Parathyroid adenoma (tissue), 2 donors: Measurements from ENCODE around the gene IL1RAPL2.

Experiments used
- H2AFZ ChIP-seq: fragments of 300-600 bp; sonication (generic); one replicate; pipeline ENCODE4 v1.7.0; 2017; ENCODE audit warnings: antibody characterized with exemption, mild to moderate bottlenecking
- H3K27ac ChIP-seq: fragments of 300-600 bp; sonication (generic); one replicate; pipeline ENCODE4 v1.7.0; 2017
- H3K27me3 ChIP-seq: fragments of 300-600 bp; sonication (generic); one replicate; pipeline ENCODE4 v1.7.0; 2017; ENCODE audit warnings: low read length; ENCODE audit not compliant: control insufficient read depth, insufficient read depth
- H3K36me3 ChIP-seq: fragments of 300-600 bp; sonication (generic); one replicate; pipeline ENCODE4 v1.7.0; 2017; ENCODE audit warnings: low read length; ENCODE audit not compliant: control insufficient read depth, insufficient read depth
- H3K4me1 ChIP-seq: fragments of 300-600 bp; sonication (generic); one replicate; pipeline ENCODE4 v1.7.0; 2017; ENCODE audit warnings: control low read depth
- H3K4me2 ChIP-seq: fragments of 300-600 bp; sonication (generic); one replicate; pipeline ENCODE4 v1.7.0; 2017; ENCODE audit warnings: low read length
- H3K4me3 ChIP-seq: fragments of 300-600 bp; sonication (generic); one replicate; pipeline ENCODE4 v1.7.0; 2017; ENCODE audit warnings: low read depth, low read length
- H3K79me2 ChIP-seq: fragments of 300-600 bp; sonication (generic); one replicate; pipeline ENCODE4 v1.7.0; 2017; ENCODE audit warnings: control low read depth
- H3K9ac ChIP-seq: fragments of 300-600 bp; sonication (generic); one replicate; pipeline ENCODE4 v1.7.0; 2017; ENCODE audit warnings: mild to moderate bottlenecking
- H3K9me3 ChIP-seq: fragments of 300-600 bp; sonication (generic); one replicate; pipeline ENCODE4 v1.7.0; 2017; ENCODE audit warnings: low read length; ENCODE audit not compliant: control insufficient read depth
- CTCF ChIP-seq: fragments of 300-600 bp; sonication (generic); IDR thresholded peaks from one replicate; pipeline ENCODE4 v1.7.0; 2017; ENCODE audit warnings: antibody characterized with exemption, mild to moderate bottlenecking
- donor health status: primary hyperparathyroidism.

Gene IL1RAPL2

GRCh38 chrX:104564335-104564734 is 1.7 kb upstream of the IL1RAPL2 start:
- Histone ChIP-seq H3K9ac (no peak overlapping the region), H3K27me3 (no peaks in the 10 kb centered on the region)
- no peak for TF ChIP-seq CTCF

DNA sequence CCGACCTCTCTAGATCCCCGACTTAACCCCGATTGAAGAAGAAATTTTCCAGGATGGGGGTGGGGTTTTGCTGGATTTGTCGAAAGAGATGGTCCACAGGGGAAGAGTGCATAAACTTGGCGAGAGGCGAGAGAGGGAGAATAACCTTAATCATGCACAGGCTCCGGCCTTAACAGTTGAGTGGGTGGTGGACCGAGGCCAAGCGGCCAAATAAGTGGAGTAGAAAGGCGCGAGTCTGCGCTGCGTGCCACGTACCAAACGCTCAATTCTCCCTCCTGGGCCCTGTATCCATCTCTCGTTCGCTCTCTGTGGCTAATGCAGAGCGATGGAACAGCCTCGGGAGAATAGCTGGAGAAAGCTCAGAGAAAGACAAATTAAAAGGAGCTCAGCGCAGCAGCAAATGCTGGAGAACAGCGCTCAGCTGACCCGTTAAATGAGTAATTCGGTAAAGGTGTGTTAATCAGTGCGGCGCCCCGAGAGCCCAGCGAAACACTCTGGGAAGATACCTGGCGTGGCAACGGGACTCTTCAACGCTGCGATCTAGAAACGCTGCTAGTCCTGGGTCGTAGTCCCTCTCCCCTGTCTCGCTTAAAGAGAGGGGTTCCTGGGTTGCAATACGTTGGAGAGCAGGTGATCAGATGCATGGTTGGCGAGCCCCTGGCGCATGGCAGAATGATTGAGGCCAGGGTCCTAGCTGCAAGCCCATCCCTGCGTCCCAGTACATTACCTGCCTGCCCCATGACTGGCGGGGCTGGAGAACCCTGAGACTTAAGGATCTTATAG is 887 bp upstream of the IL1RAPL2 start:
- no peak overlapping the region for H2AFZ ChIP-seq
- no peak overlapping the region for H3K9ac ChIP-seq
- H3K4me2 ChIP-seq = no peak overlapping the region
- no peaks in the 10 kb centered on the region for H3K36me3 ChIP-seq
- no peak overlapping the region for H3K27ac ChIP-seq
- no peaks in the 10 kb centered on the region for H3K27me3 ChIP-seq
- TF ChIP-seq CTCF = no peak
- H3K4me1 ChIP-seq = no peaks in the 10 kb centered on the region
- no peaks in the 10 kb centered on the region for H3K9me3 ChIP-seq
- H3K79me2 ChIP-seq = no peaks in the 10 kb centered on the region
- H3K4me3 ChIP-seq = no peak overlapping the region

More at GRCh38 chrX:104564335-104564734, 1.7 kb upstream of the IL1RAPL2 start:
- H3K36me3 ChIP-seq = no peaks in the 10 kb centered on the region
- no peaks in the 10 kb centered on the region for H3K79me2 ChIP-seq
- H3K9me3 ChIP-seq = no peaks in the 10 kb centered on the region
- H2AFZ ChIP-seq = no peak overlapping the region
- no peak overlapping the region for H3K27ac ChIP-seq
- no peak overlapping the region for H3K4me2 ChIP-seq
- no peak overlapping the region for H3K4me3 ChIP-seq
- no peaks in the 10 kb centered on the region for H3K4me1 ChIP-seq

GRCh38 chrX:104566681-104567501 is 892 bp downstream of the IL1RAPL2 start:
- Histone ChIP-seq H2AFZ (no peak overlapping the region), H3K9ac (no peak overlapping the region), H3K4me2 (peak overlapping the region; percentile 47), H3K9me3 (no peaks in the 10 kb centered on the region), H3K4me3 (no peak overlapping the region), H3K27ac (no peak overlapping the region), H3K36me3 (no peaks in the 10 kb centered on the region), H3K4me1 (no peaks in the 10 kb centered on the region), H3K27me3 (no peaks in the 10 kb centered on the region), H3K79me2 (no peaks in the 10 kb centered on the region)
- TF ChIP-seq CTCF = no peak

DNA sequence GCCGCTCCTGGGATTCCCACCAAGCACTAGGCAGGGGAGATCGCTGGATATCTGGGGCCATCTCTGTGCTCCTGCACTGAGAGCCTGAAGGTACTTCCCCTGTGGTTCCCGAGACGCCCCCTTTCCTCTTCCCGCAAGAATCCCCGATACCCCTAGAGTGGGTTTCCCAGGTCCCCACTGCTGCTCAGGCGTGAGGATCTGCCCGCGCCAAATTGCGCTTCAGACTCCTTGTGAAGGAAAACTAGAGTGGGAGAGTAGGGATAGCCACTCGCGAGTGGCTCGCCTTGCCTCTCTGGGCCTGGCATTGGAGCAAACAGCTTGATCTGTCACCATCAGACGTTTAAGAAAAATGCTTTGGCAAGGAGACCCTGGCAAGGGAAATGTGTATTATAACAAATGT is 1.5 kb downstream of the IL1RAPL2 start:
- H3K27ac ChIP-seq = no peak overlapping the region

More for the DNA sequence above, 1.5 kb downstream of the IL1RAPL2 start:
- Histone ChIP-seq H3K9ac (no peak overlapping the region), H3K4me3 (no peak overlapping the region), H3K79me2 (no peaks in the 10 kb centered on the region), H3K4me1 (no peaks in the 10 kb centered on the region), H3K4me2 (no peak overlapping the region), H3K9me3 (no peaks in the 10 kb centered on the region), H2AFZ (no peak overlapping the region), H3K36me3 (no peaks in the 10 kb centered on the region), H3K27me3 (no peaks in the 10 kb centered on the region)
- no peak for TF ChIP-seq CTCF
